Activated B cell treated with CpG ODN at 0.5 μM for 24 hours (primary cell): Measurements from ENCODE around the gene ZDHHC14. TPM values are rescaled to one million over a fixed set of nuclear protein-coding genes. Genes with fewer than 3 reads are reported as not detected.

ENCODE experiments used
- ATAC-seq: fragments of 200-7000 bp; cut with Tn5 transposase; one replicate; pipeline ENCODE4 v1.10.0; 2021; ENCODE audit warnings: low read depth, mild to moderate bottlenecking, moderate library complexity
- CTCF ChIA-PET: fragments of 350-600 bp; sonication (Branson Sonifier 250); formaldehyde crosslinking; loops from one replicate; lab custom pipeline; 2021; ENCODE audit warnings: antibody characterized with exemption; lab: Charles Lee
- POLR2A ChIA-PET: fragments of 350-600 bp; sonication (Branson Sonifier 250); formaldehyde crosslinking; loops from one replicate; lab custom pipeline; 2021; ENCODE audit warnings: antibody characterized with exemption; lab: Charles Lee
- DNase-seq: peaks from one replicate; pipeline ENCODE4 v3.0.0; 2022
- H3K27ac Mint-ChIP-seq: one replicate; pipeline ENCODE4 v1.8.0; 2020; ENCODE audit warnings: mixed read lengths
- H3K27me3 Mint-ChIP-seq: one replicate; pipeline ENCODE4 v1.8.0; 2021; ENCODE audit warnings: mixed read lengths
- H3K36me3 Mint-ChIP-seq: one replicate; pipeline ENCODE4 v1.8.0; 2021; ENCODE audit warnings: low read depth, mixed read lengths
- H3K4me1 Mint-ChIP-seq: one replicate; pipeline ENCODE4 v1.8.0; 2021; ENCODE audit warnings: mixed read lengths
- H3K4me3 Mint-ChIP-seq: one replicate; pipeline ENCODE4 v1.8.0; 2020; ENCODE audit warnings: mild to moderate bottlenecking, mixed read lengths
- H3K9me3 Mint-ChIP-seq: one replicate; pipeline ENCODE4 v1.8.0; 2020; ENCODE audit warnings: mixed read lengths
- CTCF ChIP-seq: fragments of 200-600 bp; IDR thresholded peaks from one replicate; pipeline ENCODE4 v1.8.0; 2022; ENCODE audit warnings: antibody characterized with exemption, mild to moderate bottlenecking
- intact Hi-C: fragments of 100-400 bp; cut with micrococcal nuclease; formaldehyde crosslinking; loops from one replicate; pipeline ENCODE4 v1.15.1; 2024
- total RNA-seq: library from RNA; stranded (reverse); gene quantifications from 2 replicates; pipeline ENCODE4 v1.2.3, GENCODE V29; 2022

The ZDHHC14 gene
- total RNA-seq, 1 donor from 2014 or later: 25.3 TPM

- ATAC-seq: no peak
- no peak for DNase-seq
- Mint-ChIP-seq H3K9me3 (no peaks in the 10 kb centered on the region), H3K4me3 (no peak overlapping the region), H3K27me3 (no peaks in the 10 kb centered on the region), H3K36me3 (peaks cover 22% of the 10 kb centered on the region), H3K27ac (no peak overlapping the region), H3K4me1 (peaks cover under 1% of the 10 kb centered on the region)
- intact Hi-C loops: no loop called here
- CTCF ChIA-PET: no interaction called here
- POLR2A ChIA-PET: interaction anchor here (0.7 kb wide), 1 partner anchor 239 kb away, joined by 3 read pairs; no protein-coding TSS in a partner anchor
- TF ChIP-seq CTCF: no peak
These were observed 291.9 kb downstream of the ZDHHC14 start for GRCh38 chr6:157672726-157673412.

GRCh38 chr6:157673596-157673995 lies 292.6 kb downstream of the ZDHHC14 start:
- CTCF ChIA-PET: no interaction called here

GRCh38 chr6:157674061-157674460 lies 293.1 kb downstream of the ZDHHC14 start:
- H3K9me3 Mint-ChIP-seq: no peaks in the 10 kb centered on the region
- no peaks in the 10 kb centered on the region for H3K4me1 Mint-ChIP-seq
- no peak for DNase-seq
- ATAC-seq: no peak
- H3K27ac Mint-ChIP-seq: no peak overlapping the region
- H3K27me3 Mint-ChIP-seq: no peaks in the 10 kb centered on the region
- peaks cover 22% of the 10 kb centered on the region for H3K36me3 Mint-ChIP-seq
- ChIA-PET POLR2A (no interaction called here), CTCF (no interaction called here)
- intact Hi-C loops: no loop called here
- no peak for TF ChIP-seq CTCF
- no peak overlapping the region for H3K4me3 Mint-ChIP-seq

More at GRCh38 chr6:157673596-157673995, 292.6 kb downstream of the ZDHHC14 start:
- DNase-seq: no peak
- intact Hi-C loops: no loop called here
- no peaks in the 10 kb centered on the region for H3K4me1 Mint-ChIP-seq
- H3K27ac Mint-ChIP-seq: no peak overlapping the region
- H3K4me3 Mint-ChIP-seq: no peak overlapping the region
- no peaks in the 10 kb centered on the region for H3K9me3 Mint-ChIP-seq
- H3K36me3 Mint-ChIP-seq: peaks cover 22% of the 10 kb centered on the region
- no peak for ATAC-seq
- no peaks in the 10 kb centered on the region for H3K27me3 Mint-ChIP-seq
- TF ChIP-seq CTCF: no peak
- POLR2A ChIA-PET: interaction anchor here (0.7 kb wide), 1 partner anchor 239 kb away, joined by 3 read pairs; no protein-coding TSS in a partner anchor

GRCh38 chr6:157675831-157676230 lies 294.8 kb downstream of the ZDHHC14 start:
- POLR2A ChIA-PET: no interaction called here
- DNase-seq: no peak
- Mint-ChIP-seq H3K27me3 (no peaks in the 10 kb centered on the region), H3K36me3 (peaks cover 22% of the 10 kb centered on the region), H3K27ac (no peak overlapping the region), H3K9me3 (no peaks in the 10 kb centered on the region), H3K4me1 (no peaks in the 10 kb centered on the region), H3K4me3 (no peak overlapping the region)
- no peak for ATAC-seq
- intact Hi-C loops: no loop called here
- CTCF ChIA-PET: interaction anchor here (2.5 kb wide), 1 partner anchor 361 kb away, joined by 5 read pairs; no protein-coding TSS in a partner anchor
- TF ChIP-seq CTCF: no peak

GRCh38 chr6:157676241-157676640 lies 295.3 kb downstream of the ZDHHC14 start:
- DNase-seq (no peak), ATAC-seq (no peak)
- Mint-ChIP-seq H3K27me3 (no peaks in the 10 kb centered on the region), H3K27ac (no peak overlapping the region), H3K4me1 (no peaks in the 10 kb centered on the region), H3K4me3 (no peak overlapping the region), H3K9me3 (no peaks in the 10 kb centered on the region), H3K36me3 (peaks cover 22% of the 10 kb centered on the region)
- intact Hi-C loops: no loop called here
- ChIA-PET POLR2A (no interaction called here), CTCF (interaction anchor here (2.5 kb wide), 1 partner anchor 362 kb away, joined by 5 read pairs; no protein-coding TSS in a partner anchor)
- no peak for TF ChIP-seq CTCF
